ENCODE results near the gene CYTH2.
"Not testable (repeated sequence)": the region's sequence is repeated elsewhere in the genome, so short reads cannot be mapped to it uniquely, and the experiment has no call there.

The CYTH2 gene

DNA sequence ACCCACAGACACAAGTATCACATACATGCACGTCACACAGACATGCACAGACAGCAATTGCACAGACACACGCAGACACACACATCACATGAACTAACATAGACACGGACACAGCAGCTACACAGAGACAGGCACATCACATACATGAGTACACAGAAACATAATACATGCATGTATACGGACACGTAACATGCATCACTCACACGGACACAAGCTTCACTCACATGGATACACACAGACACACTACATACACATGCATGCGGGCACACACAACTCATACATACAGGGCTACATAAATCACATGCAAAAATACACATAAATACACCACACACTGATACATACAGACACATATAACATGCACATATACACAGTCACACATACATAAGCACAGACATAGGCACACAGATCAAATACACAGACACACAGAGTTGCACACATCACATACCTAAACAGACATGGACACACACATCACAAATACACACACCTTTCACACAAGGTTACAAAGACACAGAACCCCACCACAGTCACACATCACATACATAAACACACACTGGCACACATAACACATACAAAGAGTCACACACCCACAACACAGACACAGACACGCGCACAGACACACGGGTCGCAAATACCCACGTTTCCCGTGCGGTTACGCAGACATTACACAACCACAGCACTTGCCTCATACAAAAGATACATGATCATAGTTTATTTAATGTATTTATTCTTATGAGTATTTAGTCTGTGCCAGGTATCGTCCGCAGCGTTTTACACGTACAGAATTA is 43.5 kb downstream of the CYTH2 start:
- DNase-seq (ENCODE audit: low read depth in 2 of 2): no peak

DNA sequence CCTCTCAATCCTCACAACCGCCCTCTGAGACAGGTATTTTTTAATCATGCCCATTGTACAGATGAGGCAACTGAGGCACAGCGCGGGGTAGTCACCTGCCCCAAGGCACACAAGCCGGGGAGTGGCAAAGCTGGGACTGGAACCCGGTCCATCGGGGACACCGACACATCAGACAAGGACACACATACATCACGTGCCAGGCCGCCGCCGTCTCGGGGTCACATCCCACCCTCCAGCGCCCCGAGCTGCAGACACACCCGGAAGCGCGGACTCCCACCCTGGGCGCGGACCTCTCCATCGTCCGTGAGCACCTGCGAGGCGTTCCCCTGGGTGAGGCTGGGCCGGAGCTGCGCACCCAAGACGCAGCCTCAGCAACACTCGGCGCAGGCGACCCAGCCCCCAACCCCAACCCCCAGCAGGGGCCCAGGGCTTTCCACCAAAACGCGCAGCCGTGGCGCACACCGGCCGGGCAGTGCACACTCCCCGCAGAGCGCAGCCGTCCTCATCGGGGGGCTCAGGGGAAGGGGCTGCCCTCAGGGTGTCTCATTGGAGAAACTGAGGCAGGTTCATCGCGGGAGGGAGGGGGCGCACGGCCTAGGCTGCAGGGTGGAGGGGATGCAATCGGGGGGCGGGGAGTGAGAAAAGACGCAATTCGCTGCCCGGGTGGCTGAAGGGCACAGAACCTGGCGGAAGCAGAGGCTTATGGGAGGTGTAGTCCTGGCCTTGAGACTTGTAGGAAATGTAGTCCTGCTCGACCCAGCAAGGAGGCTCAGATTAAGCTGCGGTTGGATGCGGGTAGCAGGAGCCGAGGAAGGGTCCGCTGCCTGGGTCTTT is 44.3 kb downstream of the CYTH2 start:
- DNase-seq (ENCODE audit: low read depth in 2 of 2): peak in 1 of 2 experiments; percentile 20

DNA sequence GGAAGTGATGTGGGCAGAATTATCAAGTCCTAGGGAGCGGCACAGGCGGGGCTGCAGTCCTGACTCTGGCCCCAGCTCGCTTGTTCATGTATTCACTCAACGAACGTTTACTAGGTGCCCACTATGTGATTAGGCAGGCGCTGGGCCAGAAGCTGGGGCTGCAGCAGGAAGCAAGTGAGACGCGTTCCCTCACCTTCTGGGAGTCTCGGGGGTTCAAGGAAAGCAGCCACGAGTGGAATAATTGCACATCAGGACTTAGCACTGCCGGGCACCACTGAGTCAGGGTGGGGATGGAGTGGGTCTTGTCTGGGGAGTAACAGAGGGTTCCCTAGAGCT is 44.9 kb downstream of the CYTH2 start:
- DNase-seq (ENCODE audit: low read depth in 2 of 2): no peak

DNA sequence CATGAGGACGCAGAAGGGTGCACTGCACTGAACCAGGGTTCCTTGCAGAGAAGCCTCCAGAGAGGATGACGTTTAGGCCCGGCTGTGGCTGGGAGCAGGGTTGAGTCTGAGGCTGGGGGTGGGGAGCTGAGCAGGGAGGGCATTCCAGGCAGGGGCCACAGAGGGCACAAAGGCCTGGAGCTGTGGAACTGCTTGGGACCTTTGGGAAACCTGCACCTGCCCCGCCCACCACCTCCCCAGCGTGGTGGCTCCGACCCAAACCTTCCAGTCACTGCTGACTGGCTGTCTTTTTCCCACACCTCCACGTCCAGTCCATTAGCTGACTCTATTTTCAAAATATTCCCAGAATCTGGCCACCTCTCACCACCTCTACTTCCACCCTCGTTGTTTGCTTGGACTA is 47.4 kb downstream of the CYTH2 start:
- DNase-seq (ENCODE audit: low read depth in 2 of 2): no peak

DNA sequence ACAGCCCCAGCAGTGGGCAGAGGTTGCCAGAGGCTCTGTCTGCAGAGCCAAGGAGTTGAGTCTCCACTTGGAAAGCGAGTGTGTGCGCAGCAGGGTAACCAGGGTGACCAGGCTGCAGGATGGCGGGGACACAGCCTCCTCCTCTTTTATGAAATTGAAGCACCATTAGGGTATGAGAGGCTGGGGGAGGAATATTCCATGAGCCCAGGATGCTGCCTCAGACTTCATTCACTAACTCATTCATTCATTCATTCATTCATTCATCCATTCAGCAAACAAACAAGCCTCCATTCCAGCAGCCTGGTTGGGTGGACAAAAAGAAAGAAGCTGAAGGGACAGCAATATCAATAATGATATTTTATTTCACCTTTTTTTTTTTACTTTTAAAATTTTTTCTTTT is 49.0 kb downstream of the CYTH2 start:
- no peak for DNase-seq (ENCODE audit: low read depth in 2 of 2)

DNA sequence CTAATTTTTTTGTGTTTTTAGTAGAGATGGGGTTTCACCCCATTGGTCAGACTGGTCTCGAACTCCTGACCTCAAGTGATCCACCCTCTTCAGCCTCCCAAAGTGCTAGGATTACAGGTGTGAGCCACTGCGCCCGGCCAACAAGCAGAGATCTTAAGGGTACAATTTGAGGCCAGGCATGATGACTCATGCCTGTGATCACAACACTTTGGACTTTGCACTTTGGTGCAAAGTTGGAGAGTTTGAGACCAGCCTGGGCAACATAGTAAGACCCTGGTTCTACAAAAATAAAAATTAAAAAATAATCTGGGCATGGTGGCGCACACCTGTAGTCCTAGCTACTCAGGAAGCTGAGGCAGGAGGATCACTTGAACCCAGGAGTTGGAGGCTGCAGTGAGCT is 50.3 kb downstream of the CYTH2 start:
- not testable (repeated sequence) for DNase-seq (ENCODE audit: low read depth in 2 of 2)

DNA sequence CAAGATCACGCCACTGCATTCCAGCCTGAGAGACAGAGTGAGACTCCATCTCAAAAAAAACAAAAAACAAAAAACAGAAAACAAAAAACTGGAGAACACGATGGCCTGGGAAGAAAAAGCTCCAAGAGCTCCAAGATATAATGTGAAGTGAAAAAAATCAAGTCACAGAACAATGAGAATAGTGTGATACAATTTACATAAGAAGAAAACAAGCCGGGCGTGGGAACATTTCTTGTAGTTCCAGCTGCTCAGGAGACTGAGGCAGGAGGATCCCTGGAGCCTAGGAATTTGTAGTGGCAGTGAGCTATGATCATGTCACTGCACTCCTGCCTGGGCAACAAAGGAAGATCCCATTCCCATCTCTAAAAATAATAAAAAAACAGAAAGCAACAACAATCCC is 51.0 kb downstream of the CYTH2 start:
- DNase-seq (ENCODE audit: low read depth in 2 of 2): no peak

DNA sequence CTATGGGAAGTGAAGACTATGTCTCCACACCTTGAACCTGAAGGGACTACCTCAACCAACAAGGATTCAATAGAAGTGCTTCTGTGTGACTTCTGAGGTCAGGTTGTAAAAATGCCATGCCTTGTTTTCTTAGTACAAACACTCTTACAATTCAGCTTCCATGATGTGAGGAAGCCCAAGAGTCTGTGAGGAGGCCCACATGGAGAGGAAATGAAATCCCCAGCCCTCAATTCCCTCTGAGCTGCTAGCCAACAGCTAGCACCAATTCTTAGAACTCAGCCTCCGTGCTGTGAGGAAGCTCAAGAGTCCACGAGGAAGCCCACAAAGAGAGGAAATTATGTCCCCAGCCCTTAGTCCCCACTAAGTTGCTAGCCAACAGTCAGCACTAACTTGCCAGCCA is 55.1 kb downstream of the CYTH2 start:
- no peak for DNase-seq (ENCODE audit: low read depth in 2 of 2)

DNA sequence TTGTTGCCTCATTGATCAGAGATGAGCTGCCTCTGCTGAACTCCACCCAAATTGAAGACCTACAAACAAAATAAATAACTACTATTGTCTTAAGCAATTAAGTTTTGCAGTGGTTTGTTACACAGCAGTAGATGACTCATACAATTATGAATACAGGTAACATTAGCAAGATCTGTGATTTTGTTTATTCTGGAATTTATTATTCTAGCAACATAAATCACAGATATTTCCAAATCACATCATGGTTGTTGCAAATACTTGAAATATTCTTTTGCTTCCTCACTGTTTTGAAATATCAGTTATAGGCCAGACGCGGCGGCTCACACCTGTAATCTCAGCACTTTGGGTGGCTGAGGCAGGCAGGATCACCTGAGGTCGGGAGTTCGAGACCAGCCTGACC is 55.6 kb downstream of the CYTH2 start:
- DNase-seq (ENCODE audit: low read depth in 2 of 2): no peak

DNA sequence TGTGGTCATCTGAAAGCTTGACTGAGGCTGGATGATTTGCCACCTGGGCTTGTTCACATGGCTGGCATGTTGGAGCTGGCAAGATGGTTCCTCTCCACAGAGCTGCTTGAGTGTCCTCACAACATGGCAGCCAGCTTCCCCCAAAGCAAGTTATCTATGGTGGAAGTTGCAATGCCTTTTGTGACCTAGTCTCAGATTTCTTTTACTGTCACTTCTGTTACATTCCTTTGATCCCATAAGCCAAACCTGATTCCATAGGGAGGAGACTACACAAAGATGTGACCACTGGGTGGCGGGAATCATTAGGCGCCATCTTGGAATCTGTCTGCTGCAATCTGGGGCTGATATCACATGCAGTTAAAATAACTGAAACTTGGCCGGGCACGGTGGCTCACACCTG is 60.0 kb downstream of the CYTH2 start:
- no peak for DNase-seq (ENCODE audit: low read depth in 2 of 2)

DNA sequence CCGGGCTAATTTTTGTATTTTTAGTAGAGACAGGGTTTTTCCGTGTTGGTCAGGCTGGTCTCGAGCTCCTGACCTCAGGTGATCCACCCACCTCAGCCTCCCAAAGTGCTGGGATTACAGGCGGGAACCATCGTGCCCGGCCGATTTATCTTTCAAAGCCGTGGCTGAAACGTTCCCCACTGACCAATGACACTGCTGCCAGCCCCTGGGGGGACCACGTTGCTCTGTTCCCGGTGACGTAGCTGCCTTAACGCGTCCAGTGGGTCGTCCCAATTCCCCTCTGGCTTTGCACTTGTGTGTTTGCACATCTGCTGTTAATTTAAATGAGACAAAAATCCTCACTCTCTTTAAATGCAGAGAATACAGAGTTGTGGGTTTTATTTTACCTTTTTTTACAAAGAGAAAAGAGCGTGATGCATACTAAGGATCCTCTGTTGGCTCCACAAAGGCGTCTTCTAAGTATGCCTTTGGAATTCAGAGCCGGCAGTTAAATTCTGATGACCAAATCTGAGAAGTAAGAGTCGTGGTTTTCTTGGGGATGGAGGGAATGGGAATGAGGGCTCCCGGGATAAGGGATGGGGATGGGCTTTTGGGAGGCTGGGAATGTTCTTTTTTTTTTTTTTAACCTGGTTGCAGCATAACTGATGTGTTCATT is 61.0 kb downstream of the CYTH2 start:
- no peak for DNase-seq (ENCODE audit: low read depth in 2 of 2)

DNA sequence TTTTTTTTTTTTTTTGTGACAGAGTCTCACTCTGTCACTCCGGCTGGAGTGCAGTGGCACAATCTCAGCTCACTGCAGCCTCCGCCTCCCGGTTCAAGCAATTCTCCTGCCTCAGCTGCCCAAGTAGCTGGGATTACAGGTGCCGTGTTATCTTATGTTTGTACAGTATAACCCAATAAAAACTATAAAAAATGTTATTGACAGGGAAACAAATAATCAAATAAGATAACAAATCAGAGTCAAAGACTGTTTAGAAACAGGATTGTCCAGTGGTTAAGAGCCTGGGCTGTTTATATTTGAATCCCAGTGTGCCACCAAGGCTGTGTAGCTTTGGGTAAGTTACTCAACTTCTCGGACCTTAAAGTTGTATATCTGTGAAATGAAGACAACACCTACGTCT is 61.6 kb downstream of the CYTH2 start:
- DNase-seq (ENCODE audit: low read depth in 2 of 2): no peak
